HG03103 (cell line): Measurements from ENCODE around the gene RASA4B.
"Not testable (repeated sequence)": the region's sequence is repeated elsewhere in the genome, so short reads cannot be mapped to it uniquely, and the experiment has no call there.

Source experiments
- ATAC-seq: cut with Tn5 transposase; IDR thresholded peaks from one replicate; pipeline ENCODE4 v1.9.1; 2021; ENCODE audit warnings: low read depth; ENCODE audit not compliant: unreplicated experiment

The RASA4B gene

DNA sequence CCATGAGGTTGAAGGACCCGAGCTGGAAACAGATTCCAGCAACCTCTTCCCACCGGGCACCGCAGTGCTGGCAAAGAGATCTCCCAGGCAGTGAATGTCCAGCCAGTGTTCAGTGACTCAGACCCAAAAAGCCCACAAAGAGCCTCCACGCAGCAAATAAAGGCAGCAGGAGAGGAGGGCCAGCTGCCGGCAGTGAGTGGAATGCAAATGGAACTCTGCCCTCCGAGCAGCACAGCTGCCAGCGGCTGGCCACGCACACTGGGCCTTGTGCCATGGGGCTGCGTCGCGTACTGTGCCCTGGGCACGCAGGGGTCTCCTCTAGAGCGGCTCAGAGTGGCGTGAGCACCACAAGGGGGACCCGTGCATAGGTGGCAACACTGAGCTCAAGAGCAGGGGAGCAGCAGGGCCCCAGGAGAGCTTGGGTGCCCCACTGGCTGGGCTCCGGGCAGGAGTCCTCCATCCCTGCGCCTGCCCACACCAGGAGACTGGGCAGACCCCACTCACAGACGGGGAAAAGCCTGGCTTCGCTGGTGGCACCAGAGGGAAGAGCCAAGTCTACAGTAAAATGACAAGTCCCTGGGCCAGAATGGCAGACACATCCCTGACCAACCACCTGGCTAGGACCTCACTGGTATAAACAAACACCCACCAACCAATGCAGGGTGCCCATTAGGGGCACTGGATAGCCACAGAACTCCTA lies 42.7 kb downstream of the RASA4B start:
- not testable (repeated sequence) for ATAC-seq

DNA sequence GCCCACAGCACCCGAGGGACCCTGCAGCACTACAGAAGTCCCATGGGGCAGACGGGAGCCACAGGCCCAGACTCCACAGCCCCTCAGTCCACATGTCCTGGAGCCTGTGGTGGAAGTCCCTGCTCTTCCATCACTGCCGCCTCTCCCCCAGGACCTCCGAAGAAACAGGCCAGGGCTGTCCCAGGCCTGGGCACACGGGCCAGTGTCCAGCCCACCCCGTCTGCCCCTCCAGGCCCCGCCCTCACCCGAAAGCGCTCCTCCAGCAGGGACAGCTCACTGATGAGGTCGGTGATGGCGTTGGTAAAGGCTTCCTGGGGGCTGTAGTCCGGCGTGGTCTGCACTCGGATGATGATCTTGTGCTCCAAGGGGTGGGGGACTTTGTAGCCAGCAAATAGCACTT lies 43.5 kb downstream of the RASA4B start:
- not testable (repeated sequence) for ATAC-seq

DNA sequence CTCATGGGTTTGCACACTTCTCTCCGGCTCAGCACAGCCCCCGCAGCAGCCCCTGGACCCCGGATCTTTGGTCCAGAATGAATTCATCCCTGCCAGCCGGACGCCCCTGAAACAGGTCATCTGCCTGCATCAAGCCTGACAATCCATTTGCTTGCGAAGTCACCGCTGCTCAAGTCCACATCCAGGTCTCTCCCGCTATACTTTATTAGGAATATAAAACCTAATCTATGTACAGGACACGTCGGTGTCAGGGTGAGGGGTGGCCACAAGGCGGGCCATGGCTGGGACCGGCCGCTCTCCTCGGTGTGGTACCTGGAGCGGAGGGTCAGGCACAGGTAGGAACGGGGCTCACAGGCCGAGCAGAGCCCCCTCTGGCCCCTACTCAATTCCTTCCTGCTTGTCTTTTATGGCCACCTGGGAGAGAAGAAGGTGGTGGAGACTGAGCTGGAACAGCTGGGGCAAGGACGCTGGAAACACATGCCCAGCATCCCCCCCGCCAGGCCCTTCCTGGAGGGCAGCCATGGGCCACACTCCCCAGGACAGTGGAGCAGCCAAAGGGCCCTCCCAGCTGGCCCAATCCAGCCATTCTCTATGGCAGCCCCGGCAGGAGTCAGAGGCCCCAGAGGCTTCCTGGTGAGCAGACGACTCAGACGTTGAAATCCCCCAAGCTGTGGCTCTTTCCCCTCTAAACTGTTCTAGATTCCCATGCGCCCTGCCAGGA lies 44.1 kb downstream of the RASA4B start:
- ATAC-seq: no peak

DNA sequence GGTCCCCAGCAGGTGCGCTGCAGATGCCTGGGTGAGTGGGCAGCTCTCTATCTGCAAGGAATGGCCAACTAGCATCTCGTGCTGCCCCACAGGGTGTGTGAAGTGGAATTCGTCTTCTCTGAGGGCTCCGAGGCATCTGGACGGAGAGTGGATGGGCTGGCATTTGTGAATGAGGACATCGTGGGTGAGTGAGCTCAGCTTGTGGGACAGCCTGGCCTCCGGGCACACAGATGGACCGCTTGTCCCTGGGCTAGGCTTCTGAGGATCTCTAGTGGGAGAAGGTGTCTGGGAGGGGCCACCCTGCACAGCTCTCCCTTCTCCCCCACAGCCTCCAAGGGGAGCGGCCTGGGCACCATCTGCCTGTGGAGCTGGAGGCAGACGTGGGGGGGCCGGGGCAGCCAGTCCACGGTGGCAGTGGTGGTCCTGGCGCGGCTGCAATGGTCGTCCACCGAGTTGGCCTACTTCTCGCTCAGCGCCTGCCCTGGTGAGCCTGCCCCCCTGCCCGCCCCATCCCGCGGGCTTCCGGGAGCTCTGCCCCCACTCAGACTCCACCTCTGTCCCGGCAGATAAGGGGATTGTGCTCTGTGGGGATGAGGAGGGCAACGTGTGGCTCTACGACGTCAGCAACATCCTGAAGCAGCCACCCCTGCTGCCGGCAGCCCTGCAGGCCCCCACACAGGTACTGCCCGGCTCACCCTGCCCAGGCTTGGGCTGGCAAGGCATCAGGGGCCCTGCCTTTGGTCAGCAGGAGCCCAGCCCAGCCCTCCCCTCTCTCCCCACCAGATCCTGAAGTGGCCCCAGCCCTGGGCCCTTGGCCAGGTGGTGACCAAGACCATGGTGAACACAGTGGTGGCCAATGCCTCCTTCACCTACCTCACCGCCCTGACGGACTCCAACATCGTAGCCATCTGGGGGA lies 45.2 kb downstream of the RASA4B start:
- no peak for ATAC-seq

DNA sequence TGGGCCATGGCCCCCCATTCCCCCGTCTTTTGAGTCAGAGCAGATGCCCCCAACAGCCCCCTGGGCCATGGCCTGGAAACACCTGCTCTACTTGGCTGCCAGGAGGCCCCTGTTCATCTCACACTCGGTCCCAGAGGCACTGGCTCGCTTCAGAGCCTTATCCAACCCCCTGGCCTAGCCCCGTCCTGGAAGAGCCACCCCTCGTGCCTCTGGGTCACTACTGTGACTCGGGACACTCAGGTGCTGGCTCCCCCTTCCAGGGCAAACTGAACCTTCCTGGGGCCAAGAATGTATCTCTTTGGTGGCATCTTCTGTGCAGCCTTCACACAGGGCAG lies 45.8 kb downstream of the RASA4B start:
- ATAC-seq: no peak

DNA sequence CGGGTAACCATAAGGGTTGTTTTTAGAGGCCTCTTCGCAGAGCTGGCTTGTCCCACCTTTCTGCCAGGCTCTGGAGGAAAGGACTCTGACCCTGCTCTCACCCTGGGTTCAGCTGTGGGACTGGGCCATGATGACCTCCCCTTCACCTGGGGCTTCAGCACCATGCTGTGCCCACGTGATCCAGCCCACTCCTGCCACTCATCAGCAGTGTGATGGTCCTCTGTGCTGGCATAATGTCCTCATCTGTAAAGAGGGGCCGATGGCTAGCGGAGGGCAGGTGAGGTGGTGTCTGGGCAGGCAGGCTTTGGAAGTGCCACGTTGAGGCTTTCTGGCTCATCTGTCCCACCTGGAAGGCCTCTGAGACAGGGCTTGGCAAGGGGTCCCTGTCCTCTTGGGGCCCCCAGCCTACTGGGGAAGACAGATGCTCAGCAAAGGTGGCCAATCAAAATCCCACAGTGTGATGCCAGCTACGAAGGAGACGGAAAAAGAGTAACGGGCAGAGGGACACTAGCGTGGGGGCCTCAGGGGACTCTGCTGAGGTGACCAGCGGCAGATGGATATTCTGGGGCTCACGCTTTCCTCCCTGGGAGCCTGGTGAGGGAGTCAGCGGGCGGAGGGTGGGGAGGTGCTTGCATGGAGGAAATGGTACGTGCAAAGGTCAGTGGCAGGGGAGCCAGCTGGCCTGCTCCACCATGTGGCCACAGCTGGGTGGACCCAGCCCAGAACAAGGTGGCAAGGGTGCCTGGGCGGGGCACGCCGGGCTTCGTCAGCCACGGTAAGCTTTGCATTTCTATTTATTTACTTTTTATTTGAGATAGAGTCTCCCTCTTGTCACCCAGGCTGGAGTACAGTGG lies 47.4 kb downstream of the RASA4B start:
- ATAC-seq: no peak

DNA sequence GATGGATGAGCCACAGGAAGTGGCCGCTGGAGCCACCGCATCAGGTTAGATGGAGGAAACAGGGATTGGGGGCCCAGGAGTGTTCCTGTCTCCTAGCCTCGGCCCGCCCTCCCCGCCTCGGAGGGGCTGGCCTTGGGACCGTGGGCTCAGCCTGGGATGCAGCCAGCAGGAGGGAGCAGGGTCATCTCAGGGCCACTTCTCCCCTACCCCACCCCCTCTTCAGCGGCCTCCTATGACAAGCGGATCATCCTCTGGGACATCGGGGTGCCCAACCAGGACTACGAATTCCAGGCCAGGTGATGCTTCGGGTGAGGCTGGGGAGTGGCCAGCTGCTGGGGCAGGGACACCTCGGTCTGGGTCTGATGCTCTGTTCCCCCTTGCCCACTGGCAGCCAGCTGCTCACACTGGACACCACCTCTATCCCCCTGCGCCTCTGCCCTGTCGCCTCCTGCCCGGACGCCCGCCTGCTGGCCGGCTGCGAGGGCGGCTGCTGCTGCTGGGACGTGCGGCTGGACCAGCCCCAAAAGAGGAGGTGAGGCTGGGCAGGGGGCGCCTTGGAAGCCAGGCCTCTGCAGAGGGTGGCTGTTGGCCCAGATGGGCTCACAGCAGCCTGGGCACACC lies 48.1 kb downstream of the RASA4B start:
- no peak for ATAC-seq

DNA sequence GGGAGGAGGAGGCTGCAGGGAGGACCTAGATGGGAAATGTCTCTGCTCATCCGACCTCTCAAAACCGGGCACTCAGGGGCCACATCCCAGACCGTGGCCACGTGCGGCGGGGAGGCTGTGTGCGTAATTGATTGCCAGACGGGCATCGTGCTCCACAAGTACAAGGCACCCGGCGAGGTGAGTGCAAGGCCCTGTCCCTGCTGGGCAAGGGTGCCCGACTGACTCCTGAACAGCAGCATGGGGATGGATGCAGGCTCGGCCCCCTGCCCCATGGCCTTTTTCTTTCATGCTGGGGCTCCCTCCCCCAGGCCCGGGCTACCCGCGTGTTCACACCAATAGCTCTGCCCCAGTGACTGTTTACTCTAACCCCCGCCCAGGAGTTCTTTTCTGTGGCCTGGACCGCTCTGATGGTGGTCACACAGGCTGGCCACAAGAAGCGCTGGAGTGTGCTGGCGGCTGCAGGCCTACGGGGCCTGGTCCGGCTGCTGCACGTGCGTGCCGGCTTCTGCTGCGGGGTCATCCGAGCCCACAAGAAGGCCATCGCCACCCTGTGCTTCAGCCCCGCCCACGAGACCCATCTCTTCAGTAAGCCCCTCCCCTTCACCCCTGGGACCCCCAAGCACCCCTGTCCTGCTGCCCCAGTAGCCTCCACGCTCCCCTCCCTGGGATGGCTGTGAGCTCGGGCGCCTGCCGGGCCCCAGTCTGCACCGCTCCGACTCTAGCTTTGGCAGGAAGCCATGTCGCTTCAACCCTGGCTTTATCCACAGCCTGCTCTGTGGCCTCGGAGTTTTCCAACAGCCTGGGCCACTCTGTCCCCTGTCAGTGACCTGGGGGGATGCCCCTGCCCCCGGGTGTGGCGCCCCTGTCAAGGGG lies 48.9 kb downstream of the RASA4B start:
- no peak for ATAC-seq

DNA sequence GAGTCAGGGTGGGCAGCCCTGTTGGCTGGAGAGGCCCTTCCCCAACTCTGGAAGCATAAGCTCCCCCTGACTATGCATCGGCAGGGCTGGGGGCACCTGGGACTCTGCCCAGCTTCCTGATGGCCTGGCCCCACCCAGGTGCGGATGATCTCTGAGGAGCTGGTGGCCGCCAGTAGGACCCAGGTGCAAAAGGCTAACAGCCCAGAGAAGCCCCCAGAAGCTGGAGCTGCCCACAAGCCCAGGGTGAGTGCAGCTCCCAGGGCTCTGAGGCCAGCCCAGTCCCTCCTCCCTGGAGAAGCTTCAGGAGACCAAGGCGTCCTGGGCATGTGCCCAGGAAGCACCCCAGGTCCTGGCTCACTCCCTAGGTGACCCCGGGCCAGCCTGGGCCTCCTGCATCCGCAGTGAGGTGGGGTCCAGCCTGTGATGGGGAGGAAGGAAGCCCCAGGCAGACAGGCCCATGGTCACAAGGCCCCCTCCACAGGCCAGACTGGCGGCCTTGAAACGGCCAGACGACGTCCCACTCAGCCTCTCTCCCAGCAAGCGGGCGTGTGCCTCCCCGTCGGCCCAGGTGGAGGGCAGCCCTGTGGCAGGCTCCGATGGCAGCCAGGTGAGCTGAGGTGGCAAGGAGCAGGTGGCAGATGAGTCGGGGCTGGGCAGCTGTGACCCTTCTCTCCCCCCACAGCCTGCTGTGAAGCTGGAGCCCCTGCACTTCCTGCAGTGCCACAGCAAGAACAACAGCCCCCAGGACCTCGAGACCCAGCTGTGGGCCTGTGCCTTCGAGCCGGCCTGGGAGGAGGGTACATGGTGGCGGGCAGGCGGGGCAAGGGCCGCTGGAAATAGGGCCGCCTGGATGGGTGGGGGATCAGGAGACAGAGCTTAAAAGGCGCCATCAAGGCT lies 49.7 kb downstream of the RASA4B start:
- no peak for ATAC-seq

DNA sequence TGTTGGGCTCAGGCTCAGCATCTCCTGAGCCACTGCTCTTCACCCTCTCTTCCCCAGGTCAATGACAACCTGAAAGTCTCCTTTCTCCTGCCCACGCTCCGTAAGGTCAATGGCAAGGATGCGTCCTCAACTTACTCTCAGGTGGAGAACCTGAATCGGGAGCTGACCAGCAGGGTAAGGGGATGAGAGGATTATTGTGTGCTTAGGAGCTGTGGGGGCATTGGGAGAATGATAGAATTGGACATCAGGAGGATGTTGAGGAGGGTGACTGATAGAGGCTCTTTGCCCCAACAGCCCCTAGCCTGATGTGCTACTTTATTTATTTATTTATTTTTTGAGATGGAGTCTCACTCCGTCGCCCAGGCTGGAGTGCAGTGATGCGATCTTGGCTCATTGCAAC lies 51.5 kb downstream of the RASA4B start:
- no peak for ATAC-seq

DNA sequence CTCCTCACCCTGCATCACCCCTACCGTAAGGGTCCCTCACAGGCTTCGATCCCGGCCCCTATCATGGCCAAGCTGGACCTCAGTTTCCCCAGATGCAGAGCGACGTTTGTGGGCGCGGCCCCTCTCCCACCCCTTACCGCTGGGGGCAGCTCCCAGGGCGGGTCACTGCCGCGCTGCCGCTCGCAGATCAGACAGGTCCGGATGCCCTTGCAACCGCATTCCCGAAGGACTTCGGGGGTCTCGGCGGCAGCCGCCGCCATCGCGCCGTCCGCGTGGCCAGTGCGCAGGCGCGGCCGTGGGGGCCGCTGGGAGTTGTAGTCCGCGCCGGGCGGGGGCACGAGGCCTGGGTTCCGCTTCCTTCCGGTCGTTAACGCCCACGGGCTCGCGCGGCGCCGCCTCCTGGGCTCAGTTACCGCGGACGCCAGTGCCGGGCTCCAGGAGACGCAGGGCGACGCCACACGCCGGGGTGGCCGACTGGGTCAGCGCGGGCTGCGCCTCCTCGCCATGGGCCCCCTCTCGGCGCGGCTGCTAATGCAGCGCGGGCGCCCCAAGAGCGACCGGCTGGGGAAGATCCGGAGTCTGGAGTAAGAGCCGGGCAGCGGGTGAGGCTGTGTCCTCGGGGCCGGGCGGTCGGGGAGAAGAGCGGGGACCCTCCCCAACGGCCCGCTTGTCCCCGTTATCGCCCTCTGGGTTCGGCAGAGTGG lies 52.8 kb downstream of the RASA4B start, which contains the start of the genes ALKBH4 and LRWD1:
ALKBH4 (minus strand) TSS at position 287 of the 704 bp plus-strand sequence; CDS start at position 260, 27 bp downstream.
LRWD1 (plus strand) TSS at position 408 of the 704 bp plus-strand sequence; CDS start at position 505, 97 bp downstream.
- ATAC-seq: peak; percentile 85

DNA sequence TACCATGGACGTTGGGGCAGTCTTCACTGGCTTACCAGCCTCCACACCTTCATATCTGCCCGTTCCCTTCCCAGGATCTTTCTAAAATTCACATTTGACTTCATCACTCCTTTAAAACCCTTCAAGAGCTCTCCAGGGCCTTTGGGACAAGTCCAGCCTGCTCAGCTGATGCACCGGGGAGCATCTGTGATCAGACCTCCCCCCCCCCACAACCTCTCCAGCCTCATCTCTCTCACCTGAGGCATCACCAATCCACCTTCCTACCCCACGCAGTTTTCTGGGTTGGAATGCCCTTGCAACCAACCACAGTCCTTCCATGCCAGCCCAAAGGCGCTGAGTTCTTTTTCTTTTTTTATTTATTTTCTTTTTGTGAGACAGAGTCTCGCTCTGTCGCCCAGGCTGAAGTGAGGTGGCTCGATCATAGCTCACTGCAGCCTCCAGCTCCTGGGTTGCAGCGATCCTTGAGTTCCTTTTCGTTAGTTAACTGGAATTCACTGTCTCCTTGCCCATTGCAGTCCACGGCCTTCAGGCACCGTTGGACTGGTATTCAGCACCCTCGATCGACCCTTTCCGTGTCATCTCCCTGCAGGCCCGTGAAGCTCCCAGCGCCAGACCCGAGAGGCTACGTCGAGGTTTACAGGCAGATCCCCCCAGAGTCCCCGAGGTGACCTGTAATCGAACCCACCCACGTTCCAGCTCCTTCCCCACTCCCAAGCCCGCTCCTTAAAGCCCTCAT lies 53.6 kb downstream of the RASA4B start:
- ATAC-seq: no peak

DNA sequence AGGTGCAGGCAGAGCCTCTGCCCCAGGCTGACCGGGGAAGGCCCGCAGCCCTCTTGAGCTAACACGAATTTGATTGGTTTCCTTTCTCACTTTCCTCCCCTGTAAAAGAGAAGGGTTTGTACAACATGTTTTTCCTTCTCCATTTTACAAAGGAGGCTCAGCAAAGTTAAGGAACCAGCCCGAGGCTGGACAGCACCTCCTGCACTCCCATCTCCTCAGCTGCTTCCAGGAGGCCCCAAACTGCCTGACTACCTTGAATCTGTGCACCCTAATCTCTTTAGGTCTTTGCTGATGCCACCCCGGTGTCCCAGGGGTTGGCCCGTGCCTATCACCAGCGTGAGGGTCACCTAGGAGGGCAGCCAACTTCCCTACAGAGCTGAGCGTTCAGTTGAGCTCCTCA lies 57.1 kb downstream of the RASA4B start:
- ATAC-seq: no peak

DNA sequence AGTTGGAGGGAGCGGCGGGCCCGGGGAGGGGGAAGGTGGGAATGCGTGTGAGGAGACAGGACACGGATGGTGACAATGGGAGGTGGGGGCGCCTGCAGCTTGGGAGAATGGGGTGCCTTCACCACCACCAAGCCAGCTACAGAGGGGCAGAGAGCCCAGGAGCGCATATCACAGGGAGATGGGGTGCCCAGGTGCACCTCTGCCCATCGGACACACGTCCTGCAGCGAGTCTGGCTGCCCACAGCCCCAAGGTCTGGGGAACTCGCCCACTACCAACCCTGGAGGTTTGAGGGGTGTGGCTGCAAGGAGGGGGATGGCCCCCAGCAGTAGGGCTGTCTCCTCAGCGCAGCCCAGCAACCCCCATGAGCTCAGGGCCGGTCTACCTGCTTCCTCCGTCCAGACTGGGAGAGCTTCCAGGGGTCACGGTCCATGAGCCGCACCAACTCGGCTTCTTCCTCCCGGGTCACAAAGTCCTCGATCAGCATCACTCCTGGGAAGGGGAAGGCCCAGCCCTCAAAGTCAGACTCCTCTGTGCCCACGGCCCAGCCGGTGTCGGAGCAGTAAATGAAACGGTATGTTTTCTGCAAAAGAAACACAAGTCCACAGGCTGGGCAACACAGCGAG lies 58.2 kb downstream of the RASA4B start:
- ATAC-seq: no peak

DNA sequence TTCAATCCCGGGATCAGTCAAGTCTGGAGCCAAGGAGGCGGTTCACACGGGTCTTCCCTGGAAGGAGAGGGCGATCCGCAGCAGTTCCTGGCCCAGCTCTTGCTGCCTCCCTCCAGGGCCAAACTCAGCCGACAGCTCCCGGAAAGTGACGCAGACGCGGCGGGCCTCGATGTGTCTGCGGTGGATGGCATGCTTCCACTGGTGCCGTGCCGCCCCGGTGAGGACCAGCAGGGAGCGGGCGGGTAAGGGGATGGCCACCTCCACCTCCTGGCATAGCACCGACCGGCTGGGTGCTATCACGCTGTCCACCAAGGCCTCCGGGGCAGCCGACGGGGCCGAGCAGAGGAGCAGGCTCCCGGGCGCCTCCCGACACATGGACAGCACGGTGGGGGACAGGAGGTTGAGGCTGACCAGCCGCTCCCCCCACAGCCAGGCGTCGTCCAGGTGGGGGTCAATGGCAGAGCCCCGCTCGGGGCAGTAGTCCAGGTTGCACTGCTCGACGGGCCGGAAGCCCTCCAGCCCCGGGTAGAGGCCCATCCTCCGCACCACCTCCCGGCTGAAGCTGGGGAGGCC lies 60.1 kb downstream of the RASA4B start:
- ATAC-seq: no peak

DNA sequence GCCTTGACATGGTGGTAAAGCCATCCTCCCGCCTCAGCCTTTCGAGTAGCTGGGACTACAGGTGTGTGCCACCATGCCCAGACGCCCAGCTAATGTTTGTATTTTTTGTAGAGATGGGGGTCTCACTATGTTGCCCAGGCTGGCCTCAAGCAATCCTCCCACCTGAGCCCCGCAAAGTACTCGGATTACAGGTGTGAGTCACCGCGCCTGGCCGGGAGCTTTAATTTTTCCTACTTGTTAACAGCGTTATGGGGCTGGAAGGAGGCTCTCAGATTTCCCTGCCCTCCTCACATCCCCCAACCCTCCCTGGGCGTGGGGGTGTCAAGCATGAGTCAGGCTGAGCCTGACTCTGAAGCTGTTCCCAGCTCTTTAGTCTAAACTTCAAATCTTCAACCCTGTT lies 61.2 kb downstream of the RASA4B start:
- no peak for ATAC-seq
